GM12891 (cell line): ENCODE results near the gene NFKB1.

ENCODE experiments used
- POLR2A ChIP-seq: IDR thresholded peaks from 2 replicates; pipeline ENCODE4 v1.6.1; 2011; ENCODE audit warnings: low read depth, low read length, control low read depth
- POLR2AphosphoS5 ChIP-seq: IDR thresholded peaks from 2 replicates; pipeline ENCODE4 v1.6.1; 2011; ENCODE audit warnings: low read depth, low read length, control low read depth
- POU2F2 ChIP-seq: IDR thresholded peaks from 2 replicates; pipeline ENCODE4 v1.6.1; 2011; ENCODE audit warnings: low read depth, mild to moderate bottlenecking, control low read depth, low read length, moderate library complexity
- SPI1 ChIP-seq: IDR thresholded peaks from 2 replicates; pipeline ENCODE4 v1.6.1; 2011; ENCODE audit warnings: low read depth, low read length, control low read depth
- TAF1 ChIP-seq: IDR thresholded peaks from 2 replicates; pipeline ENCODE4 v1.6.1; 2011; ENCODE audit warnings: low read depth, low read length, control low read depth

DNA sequence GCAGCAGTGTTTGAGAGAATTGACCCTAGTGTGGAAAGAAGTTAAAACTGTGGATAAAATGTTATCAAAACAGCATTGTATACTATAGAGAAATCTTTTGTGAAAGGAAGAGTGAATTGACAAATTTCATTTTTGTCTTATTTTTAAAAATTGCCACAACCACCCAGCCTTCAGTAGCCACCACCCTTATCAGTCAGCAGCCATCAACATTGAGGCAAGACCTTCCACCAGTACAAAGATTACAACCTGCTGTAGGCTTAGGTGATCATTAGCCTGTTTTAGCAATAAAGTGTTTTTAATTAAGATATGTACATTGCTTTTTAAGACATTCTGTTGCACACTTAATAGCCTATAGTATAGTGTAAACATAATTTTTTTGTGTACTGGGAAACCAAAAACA lies 91.1 kb downstream of the NFKB1 start:
- TF ChIP-seq TAF1 (no peak), POLR2A (no peak), POLR2AphosphoS5 (no peak), SPI1 (no peak), POU2F2 (no peak)
